Endothelial cell (in vitro differentiated cells): Measurements from ENCODE around the gene HAUS6. TPM values are rescaled to one million over a fixed set of nuclear protein-coding genes. Genes with fewer than 3 reads are reported as not detected.
"Not testable (repeated sequence)": the region's sequence is repeated elsewhere in the genome, so short reads cannot be mapped to it uniquely, and the experiment has no call there.

Experiments used
- DNase-seq: peaks from one replicate; pipeline ENCODE4 v3.0.0; 2021; ENCODE audit warnings: low spot score
- H3K27ac Mint-ChIP-seq: one replicate; pipeline ENCODE4 v1.8.0; 2021; ENCODE audit warnings: mixed read lengths, inconsistent platforms; ENCODE audit not compliant: unreplicated experiment
- H3K27me3 Mint-ChIP-seq: one replicate; pipeline ENCODE4 v1.8.0; 2021; ENCODE audit warnings: mild to moderate bottlenecking, moderate library complexity, mixed read lengths, inconsistent platforms; ENCODE audit not compliant: unreplicated experiment
- H3K36me3 Mint-ChIP-seq: one replicate; pipeline ENCODE4 v1.8.0; 2021; ENCODE audit warnings: mild to moderate bottlenecking, low read depth, mixed read lengths, inconsistent platforms; ENCODE audit not compliant: unreplicated experiment
- H3K4me1 Mint-ChIP-seq: one replicate; pipeline ENCODE4 v1.8.0; 2021; ENCODE audit warnings: mild to moderate bottlenecking, mixed read lengths, inconsistent platforms; ENCODE audit not compliant: unreplicated experiment
- H3K4me3 Mint-ChIP-seq: one replicate; pipeline ENCODE4 v1.8.0; 2021; ENCODE audit warnings: mild to moderate bottlenecking, mixed read lengths, inconsistent platforms; ENCODE audit not compliant: unreplicated experiment
- H3K9me3 Mint-ChIP-seq: one replicate; pipeline ENCODE4 v1.8.0; 2021; ENCODE audit warnings: mixed read lengths, inconsistent platforms; ENCODE audit not compliant: unreplicated experiment
- CTCF ChIP-seq: fragments of 200-600 bp; sonication (generic); IDR thresholded peaks from one replicate; pipeline ENCODE4 v1.5.0; 2021; ENCODE audit warnings: antibody characterized with exemption; ENCODE audit not compliant: unreplicated experiment
- long read RNA-seq: library from polyadenylated mRNA; unstranded; transcript quantifications from one replicate; pipeline ENCODE4 v2.0.0, GENCODE V29; 2020; ENCODE audit not compliant: unreplicated experiment
- total RNA-seq: library from RNA; stranded (reverse); fragmentation: NEBNext Ultra II Directional; extraction: Animal tissue kit (Norgen Biotek cat#: 25700); gene quantifications from one replicate; pipeline ENCODE4 v1.2.1, GENCODE V29; 2021; ENCODE audit not compliant: unreplicated experiment

HAUS6 gene
- total RNA-seq = 19.0 TPM
- long read RNA-seq, partial matches to known transcripts = 7 of 8 reads
- long read RNA-seq, other reads (novel, unspliced or antisense) = 1 of 8 reads

GRCh38 chr9:19102631-19103345 lies at the start of gene HAUS6:
Gene HAUS6, minus strand, starts transcription at chr9:19102904. Its CDS starts 253 bp downstream, at chr9:19102651.
- Mint-ChIP-seq H3K4me3 (peak within 1 kb of the TSS; percentile 95), H3K36me3 (no peaks in the 10 kb centered on the region), H3K4me1 (peaks cover 8% of the 10 kb centered on the region), H3K27me3 (peaks cover 2% of the 10 kb centered on the region), H3K9me3 (no peaks in the 10 kb centered on the region), H3K27ac (peak within 1 kb of the TSS; percentile 61)
- TF ChIP-seq CTCF = peak; percentile 45
- DNase-seq = peak; percentile 87

- H3K4me3 Mint-ChIP-seq, DNase-seq, H3K27ac Mint-ChIP-seq, H3K4me1 Mint-ChIP-seq, H3K9me3 Mint-ChIP-seq, H3K27me3 Mint-ChIP-seq, H3K36me3 Mint-ChIP-seq: not testable (repeated sequence)
Observed at GRCh38 chr9:19152160-19152498, 49.4 kb upstream of the HAUS6 start.

GRCh38 chr9:19151425-19152159 lies 48.9 kb upstream of the HAUS6 start:
- no peak overlapping the region for H3K27ac Mint-ChIP-seq
- H3K4me1 Mint-ChIP-seq = no peaks in the 10 kb centered on the region
- H3K4me3 Mint-ChIP-seq = no peak overlapping the region
- no peaks in the 10 kb centered on the region for H3K36me3 Mint-ChIP-seq
- peaks cover 4% of the 10 kb centered on the region for H3K27me3 Mint-ChIP-seq
- H3K9me3 Mint-ChIP-seq = no peaks in the 10 kb centered on the region
- DNase-seq = no peak
- TF ChIP-seq CTCF = no peak

GRCh38 chr9:19149230-19149629 lies 46.5 kb upstream of the HAUS6 start:
- H3K4me3 Mint-ChIP-seq = no peak overlapping the region
- no peaks in the 10 kb centered on the region for H3K4me1 Mint-ChIP-seq
- H3K27ac Mint-ChIP-seq = no peak overlapping the region
- no peaks in the 10 kb centered on the region for H3K36me3 Mint-ChIP-seq
- DNase-seq = no peak
- TF ChIP-seq CTCF = no peak
- no peaks in the 10 kb centered on the region for H3K9me3 Mint-ChIP-seq
- H3K27me3 Mint-ChIP-seq = peaks cover 4% of the 10 kb centered on the region

GRCh38 chr9:19148187-19148586 lies 45.5 kb upstream of the HAUS6 start:
- TF ChIP-seq CTCF = no peak
- H3K27me3 Mint-ChIP-seq = peaks cover 4% of the 10 kb centered on the region
- no peak for DNase-seq
- no peaks in the 10 kb centered on the region for H3K36me3 Mint-ChIP-seq
- no peak overlapping the region for H3K27ac Mint-ChIP-seq
- H3K4me3 Mint-ChIP-seq = no peak overlapping the region
- no peaks in the 10 kb centered on the region for H3K4me1 Mint-ChIP-seq
- no peaks in the 10 kb centered on the region for H3K9me3 Mint-ChIP-seq
